ENCODE measurements around the gene RIIAD1.
"Not testable (repeated sequence)": the region's sequence is repeated elsewhere in the genome, so short reads cannot be mapped to it uniquely, and the experiment has no call there.

RIIAD1 gene, protein sequence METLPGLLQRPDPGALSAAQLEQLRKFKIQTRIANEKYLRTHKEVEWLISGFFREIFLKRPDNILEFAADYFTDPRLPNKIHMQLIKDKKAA

DNA sequence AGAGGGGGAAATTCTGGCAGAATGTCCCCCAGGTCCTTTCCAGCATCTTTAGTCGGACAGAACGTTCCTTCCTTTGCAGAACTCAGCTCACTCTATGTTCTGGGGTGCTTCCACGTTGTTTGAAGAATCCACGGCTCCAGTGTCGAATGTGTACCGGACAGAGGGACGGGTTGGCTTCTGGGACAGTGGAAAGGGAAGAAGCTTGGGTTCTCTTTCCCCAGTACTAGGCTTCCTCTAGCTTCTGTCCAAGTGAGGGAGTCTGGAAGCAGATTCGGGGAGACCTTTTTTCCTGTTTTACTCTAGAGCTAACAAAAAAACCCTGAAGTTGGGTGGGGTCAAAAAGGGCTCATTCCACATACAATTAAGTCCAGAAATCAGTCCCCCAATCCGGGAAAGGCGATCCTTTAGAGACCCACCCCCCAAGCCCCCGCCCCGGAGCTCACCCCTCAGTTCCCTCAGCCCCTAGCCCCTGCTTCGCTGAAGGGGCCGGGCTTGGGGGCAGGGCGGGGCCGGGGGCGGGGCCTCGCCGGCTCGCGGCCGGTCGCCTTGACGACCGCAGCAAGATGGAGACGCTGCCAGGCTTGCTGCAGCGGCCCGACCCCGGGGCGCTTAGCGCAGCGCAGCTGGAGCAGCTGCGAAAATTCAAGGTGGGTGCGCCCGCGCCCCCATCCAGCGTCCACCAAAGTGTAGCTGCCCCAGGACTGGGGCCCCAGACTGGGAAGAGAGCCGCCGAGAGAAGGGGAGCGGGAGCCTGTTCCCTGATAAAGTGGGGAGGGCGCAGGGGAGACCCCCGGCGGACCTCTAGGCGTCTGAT, at the start of gene RIIAD1:
TSS of gene RIIAD1 (plus strand) at position 549 of the 814 bp plus-strand sequence. CDS start at position 564, 15 bp downstream.
- peak; percentile 21 for DNase-seq

DNA sequence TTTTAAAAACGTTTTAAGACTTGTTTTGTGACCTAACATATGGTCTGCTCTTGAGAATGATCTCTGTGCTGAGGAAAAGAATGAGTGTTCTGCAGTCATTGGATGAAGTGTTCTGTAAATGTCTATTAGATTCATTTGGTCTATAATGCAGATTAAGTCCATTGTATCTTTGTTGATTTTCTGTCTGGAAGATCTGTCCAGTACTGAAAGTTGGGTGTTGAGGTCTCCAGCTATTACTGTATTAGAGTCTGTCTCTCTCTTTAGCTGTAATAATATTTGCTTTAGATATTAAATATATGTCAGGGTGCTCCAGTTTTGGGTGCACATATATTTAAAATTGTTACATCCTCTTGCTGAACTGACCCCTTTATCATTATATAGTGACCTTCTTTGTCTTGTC, 47.9 kb upstream of the RIIAD1 start:
- DNase-seq, result no peak

DNA sequence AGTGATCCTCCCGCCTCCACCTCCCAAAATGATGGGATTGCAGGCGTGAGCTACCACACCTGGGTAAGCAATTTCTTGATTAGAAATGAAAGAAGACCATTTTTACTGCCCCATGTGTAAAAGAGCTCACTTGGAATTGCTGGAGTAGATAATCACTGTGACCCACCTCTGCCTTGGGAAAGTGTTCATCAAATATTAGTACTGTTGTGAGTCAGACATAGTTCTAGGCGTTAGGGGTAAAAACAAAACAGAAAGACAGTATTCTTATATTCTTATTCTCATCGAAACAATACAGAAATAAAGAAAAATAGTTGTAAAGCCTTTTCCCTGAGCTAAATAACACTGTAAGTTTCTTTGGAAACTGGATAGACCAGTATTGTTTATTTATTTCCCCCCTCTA, 40.9 kb upstream of the RIIAD1 start:
- no peak for DNase-seq

DNA sequence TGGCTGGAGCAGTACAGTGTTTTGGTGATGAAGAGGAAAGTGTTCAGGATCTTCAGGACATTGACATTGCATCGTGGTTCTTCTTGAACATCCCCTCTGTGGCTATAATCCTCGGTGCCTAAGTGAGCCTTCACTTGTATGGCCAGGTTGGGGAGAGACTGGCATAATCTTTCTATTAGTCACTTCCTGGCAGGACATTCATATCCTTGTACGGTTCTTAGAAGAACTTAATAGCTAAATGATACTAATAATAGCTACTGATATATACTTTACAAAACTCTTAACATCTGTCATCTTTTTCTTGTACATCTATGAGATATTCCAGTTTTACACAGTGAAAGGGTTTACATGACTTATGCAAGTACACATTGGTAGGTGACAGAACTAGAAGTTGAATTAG, 40.5 kb upstream of the RIIAD1 start:
- no peak for DNase-seq

DNA sequence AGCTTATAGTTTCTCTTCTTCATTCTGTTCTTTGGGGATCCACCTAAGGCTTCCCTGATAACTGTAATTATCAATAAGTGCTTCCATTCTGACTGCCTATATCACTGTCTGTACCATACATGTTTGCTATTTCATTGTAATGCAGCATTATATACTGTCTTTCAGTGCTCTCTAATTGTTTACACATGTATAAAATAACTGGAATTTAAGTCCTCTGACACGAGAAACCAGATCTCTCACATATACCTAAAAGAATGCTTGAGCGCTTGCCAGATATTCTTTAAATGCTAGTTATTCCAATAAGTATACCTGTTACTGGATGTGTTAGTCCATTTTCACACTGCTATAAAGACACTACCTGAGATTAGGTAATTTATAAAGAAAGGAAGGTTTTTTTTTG, 39.4 kb upstream of the RIIAD1 start:
- DNase-seq, result no peak

DNA sequence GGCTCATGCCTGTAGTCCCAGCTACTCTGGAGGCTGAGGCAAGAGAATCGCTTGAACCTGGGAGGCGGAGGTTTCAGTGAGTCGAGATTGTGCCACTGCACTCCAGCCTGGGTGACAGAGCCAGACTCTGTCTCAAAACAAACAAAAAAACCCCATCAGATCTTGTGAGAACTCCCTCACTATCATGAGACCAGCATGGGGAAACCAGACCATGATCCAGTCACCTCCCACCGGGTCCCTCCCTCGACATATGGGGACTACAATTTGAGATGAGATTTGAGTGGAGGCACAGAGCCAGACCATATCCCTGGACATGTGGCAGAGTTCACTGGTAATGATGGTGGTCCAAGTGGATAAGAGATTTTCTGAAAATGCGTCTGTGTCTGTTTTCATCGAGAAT, 38.4 kb upstream of the RIIAD1 start:
- DNase-seq, result not testable (repeated sequence)

DNA sequence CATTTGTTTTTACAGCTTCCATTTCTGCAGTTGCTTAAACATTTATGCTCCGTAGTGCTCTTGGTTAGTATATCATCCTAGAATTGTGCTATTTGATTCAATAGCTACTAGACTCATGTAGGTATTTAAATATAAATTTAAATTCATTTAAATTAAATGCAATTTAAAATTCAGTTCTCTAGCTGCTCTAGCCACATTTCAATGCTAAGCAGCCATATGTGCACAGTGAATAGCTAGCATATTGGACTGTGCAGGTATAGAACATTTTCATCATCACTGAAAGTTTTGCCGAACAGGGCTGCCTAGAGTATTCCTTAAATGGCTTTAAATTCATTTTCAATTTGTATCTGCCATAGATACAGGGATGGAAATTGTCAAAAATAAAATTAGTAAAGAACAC, 37.2 kb upstream of the RIIAD1 start:
- DNase-seq, result no peak

DNA sequence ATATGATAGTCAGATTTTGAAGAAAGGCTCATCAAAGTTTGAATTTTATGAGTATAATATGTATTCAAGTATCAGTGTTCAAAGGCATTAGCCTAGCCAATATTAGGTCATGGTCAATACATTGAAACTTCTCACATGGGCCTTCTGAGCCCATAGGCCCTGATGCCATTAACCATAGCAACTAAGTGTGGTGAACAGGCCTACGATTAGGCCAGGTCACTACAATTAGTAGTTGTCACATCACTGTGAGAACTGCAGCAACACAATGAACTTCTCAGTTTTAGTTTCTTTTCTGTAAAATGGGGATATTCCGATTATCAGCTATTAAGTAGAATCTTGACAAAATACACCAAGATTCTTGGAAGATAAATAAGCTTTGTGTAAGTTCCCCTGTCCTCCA, 34.8 kb upstream of the RIIAD1 start:
- no peak for DNase-seq

DNA sequence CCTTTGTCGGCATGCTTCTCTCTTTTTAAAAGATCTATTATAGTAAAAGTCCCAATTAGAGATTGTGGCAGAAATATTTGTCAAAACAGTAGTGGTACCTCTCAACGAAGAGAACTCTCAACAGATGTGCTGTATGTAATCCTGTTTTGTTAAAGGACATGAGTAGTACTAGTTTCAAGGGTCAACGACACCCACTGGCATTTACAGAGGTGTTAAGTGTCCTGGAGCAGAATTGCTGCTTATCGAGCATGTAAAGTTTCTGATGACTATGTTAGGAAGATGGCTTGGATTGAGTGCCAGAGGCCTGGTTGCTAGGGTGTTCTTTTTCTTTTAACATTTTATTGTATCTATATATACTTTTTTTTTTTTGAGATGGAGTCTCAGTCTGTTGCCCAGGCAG, 31.8 kb upstream of the RIIAD1 start:
- no peak for DNase-seq

DNA sequence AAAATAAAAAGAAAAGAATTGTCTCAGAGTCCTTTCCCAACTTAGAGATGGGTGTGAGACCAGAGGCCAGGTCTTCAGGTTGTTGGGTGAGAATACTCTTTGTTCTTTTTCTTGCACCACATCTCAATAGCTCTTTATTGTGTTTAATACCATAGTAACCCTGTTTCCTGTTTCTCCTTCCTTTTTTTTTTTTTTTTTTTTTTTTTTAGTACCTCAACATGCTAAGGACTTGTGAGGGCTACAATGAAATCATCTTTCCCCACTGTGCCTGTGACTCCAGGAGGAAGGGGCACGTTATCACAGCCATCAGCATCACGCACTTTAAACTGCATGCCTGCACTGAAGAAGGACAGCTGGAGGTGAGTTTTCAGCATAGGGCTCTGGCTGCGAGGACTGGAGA, 29.1 kb upstream of the RIIAD1 start:
- DNase-seq, result no peak

DNA sequence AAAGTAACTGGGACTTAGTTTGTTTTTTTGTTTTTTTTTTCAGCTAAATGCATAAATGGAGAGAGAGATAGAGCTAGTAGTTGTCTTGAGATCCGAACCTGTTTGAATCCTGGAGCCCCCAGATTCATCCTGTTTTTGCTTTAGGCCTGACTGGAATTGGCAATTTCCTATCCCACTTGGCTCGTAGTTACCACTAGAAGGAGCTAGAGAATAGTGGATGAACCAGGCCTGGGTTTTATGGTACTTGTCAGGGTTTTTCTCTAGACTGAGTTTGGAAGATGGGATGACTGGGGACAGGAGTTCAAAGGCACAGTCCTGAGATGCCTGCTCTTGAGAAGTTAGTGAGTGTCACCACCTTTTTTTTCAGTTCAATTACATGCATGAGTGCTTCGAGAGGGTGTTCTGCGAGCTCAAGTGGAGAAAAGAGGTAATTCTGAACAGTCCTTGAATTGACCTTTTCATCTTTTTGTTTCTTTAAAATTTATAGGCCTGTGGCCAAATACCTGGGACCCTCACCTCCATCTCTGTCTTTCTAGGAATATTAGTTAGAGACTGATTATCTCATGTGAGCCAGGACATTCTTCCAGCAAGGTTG, 28.2 kb upstream of the RIIAD1 start:
- peak; percentile 18 for DNase-seq

DNA sequence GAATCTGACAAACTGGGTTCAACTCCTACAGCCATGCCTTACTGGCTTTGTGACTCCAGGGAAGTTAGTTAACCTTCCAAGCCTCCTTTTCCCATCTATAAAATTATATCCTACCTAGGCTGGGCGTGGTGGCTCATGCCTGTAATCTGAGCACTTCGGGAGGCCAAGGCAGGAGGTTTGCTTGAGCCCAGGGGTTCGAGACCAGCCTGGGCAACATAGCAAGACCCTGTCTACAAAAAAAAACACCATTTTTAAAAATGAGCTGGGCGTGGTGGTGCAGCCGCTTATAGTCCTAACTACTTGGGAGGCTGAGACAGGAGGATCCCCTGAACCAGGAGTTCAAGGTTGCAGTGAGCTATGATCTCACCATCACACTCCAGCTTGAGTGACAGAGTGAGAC, 19.8 kb upstream of the RIIAD1 start:
- DNase-seq, result no peak

DNA sequence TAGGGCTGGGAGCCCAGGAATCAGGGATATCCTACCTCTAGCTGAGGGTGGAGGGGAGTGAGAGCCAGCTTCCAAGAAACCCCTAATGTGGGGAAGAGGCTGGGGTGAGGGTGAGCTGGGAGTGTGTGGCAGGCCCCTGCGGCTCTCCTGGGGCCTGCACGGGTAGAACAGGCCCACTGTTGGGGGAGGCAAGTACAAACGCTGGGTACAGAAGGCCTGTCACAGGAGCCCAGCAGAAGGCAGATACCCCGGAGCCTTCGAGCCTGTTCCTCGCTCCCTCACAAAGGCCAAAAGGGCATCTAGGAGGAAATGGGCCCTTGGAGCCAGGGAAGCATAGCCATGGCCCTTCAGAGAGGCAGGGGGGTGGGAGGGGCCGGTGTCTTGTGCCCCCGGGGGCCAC, 18.4 kb upstream of the RIIAD1 start:
- DNase-seq, result no peak

DNA sequence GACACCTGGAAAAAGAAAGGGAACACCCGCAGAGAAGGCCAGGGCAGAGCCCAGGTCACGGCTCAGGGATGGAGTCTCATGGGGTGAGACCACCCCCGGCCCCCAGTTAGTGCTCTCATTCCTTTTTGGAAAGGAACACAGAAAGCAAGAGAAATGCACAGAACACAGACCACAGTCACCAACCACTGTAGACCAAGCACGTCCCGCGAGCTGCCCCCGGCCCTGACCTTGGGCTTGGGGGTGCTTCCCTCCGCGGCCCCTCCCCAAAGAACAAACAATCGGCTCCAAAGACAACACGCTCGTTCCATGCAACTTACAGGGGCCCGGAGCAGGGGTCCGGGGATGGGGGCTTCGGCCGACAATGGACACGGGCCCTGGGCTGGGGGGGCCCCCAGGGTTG, 17.5 kb upstream of the RIIAD1 start:
- DNase-seq, result no peak

DNA sequence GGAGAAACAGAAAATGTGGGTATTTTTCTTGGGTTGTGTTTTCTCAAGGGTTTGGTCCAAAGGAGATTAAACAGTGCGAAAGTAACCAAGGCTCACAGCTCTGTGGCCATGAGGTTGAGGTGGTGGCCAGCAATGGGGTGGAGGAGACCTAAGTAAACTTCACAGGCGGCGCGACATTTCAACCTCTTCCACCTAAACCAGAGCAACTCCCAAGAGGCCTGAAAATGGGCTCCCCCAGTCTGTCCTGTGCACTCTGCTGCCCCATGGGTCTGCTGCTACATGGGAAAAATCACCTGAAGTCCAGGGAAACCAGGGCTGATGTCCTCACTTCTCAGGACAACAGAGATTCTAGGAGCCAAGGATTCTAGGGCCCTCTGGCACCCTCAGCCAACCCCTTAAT, 17.1 kb upstream of the RIIAD1 start:
- no peak for DNase-seq

DNA sequence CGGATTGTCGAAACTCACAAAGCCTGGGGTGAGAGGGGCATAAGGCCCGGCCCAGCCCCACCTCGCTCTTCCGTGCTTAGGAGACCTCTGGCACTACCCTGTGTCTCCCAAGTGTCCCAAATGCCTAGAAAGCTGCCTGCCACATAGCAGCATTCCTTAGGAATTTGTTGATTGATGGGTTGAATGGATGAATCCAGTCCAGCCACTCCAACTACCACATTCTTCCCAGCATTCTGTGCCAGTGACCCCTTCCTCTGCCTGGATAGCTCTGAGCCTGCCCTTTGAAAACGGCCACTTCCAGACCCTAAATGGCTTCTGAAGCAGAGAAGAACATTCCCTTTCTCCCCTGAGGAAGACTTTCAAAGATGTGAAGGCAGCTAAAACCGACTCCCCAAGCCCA, 16.2 kb upstream of the RIIAD1 start:
- DNase-seq, result no peak

DNA sequence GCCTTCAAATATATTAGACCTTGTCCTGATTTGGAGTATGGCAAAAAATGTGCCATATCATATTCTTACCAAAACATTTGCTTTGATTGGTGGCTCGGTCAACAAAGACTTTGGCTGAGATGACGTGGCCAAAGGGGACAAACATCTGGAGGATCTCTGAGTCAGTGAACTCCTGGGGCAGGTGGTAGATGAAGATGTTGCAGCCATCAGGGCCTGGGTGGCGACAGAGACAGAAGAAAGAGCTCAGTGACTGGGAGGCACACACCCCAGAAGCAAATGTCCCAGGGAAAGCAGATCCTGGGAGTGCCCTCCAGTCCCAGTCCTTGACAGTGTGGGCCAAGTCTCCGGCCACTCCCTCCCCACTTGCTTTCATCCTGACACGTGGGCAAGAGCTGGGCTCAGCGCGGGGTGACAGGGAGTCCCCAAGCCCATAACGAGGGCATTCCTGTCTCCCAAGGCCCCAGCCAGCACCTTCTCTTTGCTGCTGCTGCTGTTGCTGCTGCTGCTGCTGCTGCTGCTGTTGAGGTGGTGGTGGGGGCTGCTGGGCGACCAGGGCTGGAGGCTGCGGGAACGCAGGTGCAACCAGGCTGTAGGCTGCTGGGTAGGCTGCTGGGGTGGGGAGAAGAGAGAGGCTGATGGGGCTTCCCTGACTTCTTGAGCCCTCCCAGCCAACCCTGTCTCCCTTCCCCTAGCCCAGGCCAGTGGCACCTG, 15.4 kb upstream of the RIIAD1 start:
- no peak for DNase-seq

DNA sequence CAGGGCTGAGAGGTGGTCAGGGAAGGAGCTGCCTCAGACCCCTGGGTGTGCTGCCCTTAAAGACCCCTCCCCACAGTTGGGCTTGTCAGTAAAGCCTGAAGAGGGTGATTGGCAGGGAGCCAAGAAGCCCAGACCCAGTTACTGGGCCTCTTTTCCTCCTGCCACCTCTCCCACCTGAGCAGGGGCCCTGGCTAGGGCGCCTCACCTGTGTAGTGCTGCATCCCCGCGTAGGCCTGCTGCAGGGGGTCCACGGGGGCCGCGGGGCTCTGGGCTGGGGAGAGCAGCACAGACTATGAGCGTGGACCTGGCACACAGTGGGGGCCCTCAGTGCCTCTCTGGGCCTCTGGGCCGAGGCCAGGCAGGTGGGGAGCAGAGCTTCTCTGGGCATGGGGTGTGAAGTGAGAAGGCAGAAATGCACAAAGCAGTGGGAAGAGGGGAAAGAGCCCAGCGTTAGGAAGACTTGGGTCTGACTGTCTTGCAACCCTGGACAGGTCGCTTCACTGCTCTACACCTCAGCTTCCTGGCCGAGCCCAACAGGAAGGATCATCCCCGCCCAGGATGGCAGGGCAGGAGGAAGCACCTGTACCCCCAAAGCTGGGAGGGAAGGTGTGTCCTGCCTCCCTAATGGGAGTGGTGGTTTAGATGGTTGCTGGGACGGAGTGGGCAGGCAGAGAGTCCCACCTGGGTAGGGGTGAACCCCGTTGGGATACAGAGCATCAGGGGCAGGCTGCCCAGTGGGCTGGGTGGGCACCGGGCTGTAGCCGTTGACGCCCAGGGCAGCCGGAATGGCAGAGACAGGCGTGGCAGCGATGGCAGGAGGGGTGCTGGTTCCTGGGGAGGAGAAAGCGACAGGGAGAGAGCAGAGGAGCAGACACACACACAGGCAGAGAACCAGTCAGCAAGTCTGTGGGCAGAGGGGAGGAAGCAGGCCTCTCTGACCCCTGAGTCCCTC, 14.6 kb upstream of the RIIAD1 start:
- DNase-seq, result no peak

DNA sequence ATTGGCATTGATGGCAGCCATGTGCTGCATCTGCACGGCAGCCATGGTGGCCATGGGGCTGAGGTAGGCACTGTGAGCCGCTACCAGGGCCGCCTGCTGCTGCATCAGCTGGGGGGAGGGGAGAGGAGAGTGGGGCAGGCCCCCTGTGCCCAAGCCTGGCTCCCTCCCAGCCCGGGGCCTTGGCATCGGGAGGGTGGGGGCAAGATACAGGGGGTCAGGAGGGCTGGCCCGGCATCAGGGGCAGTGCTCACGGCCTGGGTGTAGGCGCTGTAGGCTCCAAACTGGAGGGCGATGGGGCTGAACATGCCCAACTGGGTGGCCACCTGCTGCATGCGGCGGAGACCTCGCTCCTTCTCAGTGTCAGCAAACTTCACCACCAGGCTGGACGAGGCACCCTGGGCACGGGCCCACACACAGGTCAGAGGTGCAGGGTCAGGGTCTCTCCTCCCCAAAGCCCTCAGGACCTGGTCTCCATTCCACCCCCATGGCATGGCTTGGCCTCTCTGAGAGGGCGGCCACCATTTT, 13.7 kb upstream of the RIIAD1 start:
- DNase-seq, result no peak

DNA sequence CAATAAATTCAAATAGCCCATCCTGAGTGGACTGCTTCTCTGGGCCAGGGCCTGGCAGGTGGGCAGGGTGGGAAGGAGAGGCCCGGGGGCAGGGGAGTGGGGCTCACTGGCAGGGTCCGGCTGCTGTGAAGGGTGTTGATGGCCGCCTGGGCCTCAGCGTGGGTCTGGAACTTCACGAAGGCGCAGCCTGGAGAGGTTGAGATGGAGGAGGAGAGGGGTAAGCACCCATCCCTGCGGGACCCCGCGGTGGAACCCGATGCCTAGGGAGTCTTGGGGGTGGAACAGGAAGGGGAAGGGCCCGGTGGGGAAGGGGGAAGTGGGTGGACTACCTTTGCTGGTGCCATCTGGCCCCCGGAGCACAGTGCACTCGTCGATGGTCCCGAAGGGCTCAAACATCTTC, 12.4 kb upstream of the RIIAD1 start:
- DNase-seq, result no peak

DNA sequence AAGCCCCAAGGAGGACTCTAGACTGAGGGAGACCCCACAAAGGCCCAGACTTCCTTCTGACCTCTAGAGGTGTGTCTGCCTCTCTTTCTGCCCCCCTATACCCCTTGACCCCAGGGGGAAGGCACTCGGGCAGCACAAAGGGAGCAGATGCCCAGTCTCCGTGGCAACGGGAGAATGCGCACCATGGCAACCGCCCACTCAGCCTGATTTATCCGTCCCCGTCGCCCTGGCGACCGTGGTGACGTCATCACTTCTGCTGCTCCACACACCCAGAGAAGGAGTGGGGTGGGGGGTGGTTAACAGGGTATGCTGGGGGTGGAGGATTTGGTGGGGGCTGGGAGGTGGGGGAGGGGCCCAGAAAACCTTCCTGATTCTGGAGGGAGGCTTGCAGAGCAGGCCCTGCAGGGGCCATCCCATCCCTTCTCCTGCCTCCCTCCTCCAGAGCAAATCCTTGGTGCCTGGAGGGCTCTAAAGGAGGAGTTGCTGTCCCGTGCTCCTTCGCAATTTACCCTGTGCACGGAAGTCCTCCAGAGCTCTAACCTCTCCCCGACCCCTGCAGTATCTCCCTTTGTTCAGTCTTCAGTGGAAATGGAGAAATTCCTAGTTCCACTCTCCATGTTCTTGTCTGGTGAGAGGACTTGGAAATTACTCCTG, 11.0 kb upstream of the RIIAD1 start:
- DNase-seq, result peak; percentile 11
